Mesodermal cell (in vitro differentiated cells): ENCODE data around the gene DEDD2.

Experiments
- H3K27ac ChIP-seq: 2 replicates; pipeline ENCODE4 v1.7.0; 2013; ENCODE audit warnings: mild to moderate bottlenecking, low read depth, low read length, moderate library complexity; ENCODE audit not compliant: severe bottlenecking
- H3K36me3 ChIP-seq: 2 replicates; pipeline ENCODE4 v1.7.1; 2013; ENCODE audit warnings: mild to moderate bottlenecking, low read length, moderate library complexity; ENCODE audit not compliant: control insufficient read depth, insufficient read depth
- H3K4me1 ChIP-seq: one replicate; pipeline ENCODE4 v1.7.1; 2013; ENCODE audit warnings: mild to moderate bottlenecking, low read length; ENCODE audit not compliant: insufficient read depth, control insufficient read depth, poor library complexity, severe bottlenecking
- H3K4me3 ChIP-seq: 2 replicates; pipeline ENCODE4 v1.7.0; 2013; ENCODE audit warnings: low read length, control low read depth, mild to moderate bottlenecking; ENCODE audit not compliant: insufficient read depth, poor library complexity, severe bottlenecking; ENCODE audit errors: extremely low read depth
- H3K9me3 ChIP-seq: 2 replicates; pipeline ENCODE4 v1.7.1; 2013; ENCODE audit warnings: mild to moderate bottlenecking, low read length, moderate library complexity; ENCODE audit not compliant: control insufficient read depth
- WGBS, 2 experiments: methylation state at CpG; one replicate each; pipeline ENCODE4 v1.1.5; 2013; ENCODE audit warnings: missing lambda C conversion rate in 2 of 2; ENCODE audit not compliant: insufficient coverage in 2 of 2; 5-methylcytosine and 5-hydroxymethylcytosine counted together

DEDD2 gene

DNA sequence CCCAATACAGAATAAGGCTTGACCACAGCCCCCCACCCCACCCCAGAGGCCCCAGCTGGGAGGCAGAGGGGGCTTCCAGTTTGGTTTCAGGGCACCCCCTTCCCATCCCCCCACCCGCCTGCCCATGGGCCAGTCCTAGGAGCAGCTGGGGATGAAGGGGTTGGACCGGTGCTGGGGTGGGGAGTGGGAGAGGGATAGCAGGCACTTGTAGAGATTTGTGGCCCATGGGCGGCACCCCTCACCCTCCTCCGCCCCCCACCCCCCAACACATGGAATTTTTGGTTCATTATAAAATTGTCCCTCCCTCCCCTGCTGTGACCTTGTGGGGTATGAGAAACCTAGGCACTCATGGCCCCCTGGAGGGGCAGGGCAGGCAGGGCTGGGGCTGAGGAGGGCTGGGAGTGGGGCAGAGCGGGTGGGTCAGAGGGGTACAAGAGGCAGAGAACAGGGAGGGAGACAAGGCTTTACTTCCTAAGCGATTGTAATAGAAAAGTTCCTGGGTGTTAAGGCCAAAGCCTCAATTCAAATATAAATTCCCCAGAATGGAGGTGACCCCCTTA is 30.2 kb upstream of the DEDD2 start:
- WGBS, 2 experiments = no CpG with 5 or more reads among the region's 6 CpGs
- Histone ChIP-seq H3K27ac (peak overlapping the region; percentile 29), H3K9me3 (no peaks in the 10 kb centered on the region), H3K4me3 (no peak overlapping the region), H3K36me3 (peaks cover 49% of the 10 kb centered on the region), H3K4me1 (peaks cover 56% of the 10 kb centered on the region)

- H3K4me1 ChIP-seq = peaks cover 51% of the 10 kb centered on the region
- 95 to 98% methylated on average over 5 to 6 of the region's 7 CpGs for WGBS, 2 experiments
- peak overlapping the region; percentile 73 for H3K27ac ChIP-seq
- peaks cover 49% of the 10 kb centered on the region for H3K36me3 ChIP-seq
- no peak overlapping the region for H3K4me3 ChIP-seq
- H3K9me3 ChIP-seq = no peaks in the 10 kb centered on the region
Measured at GRCh38 chr19:42246922-42247639, 29.6 kb upstream of the DEDD2 start.

- H3K9me3 ChIP-seq = no peaks in the 10 kb centered on the region
- 64 to 67% methylated on average over 3 to 5 of the region's 10 CpGs for WGBS, 2 experiments
- H3K4me3 ChIP-seq = no peak overlapping the region
- H3K36me3 ChIP-seq = peaks cover 43% of the 10 kb centered on the region
- peak overlapping the region; percentile 73 for H3K27ac ChIP-seq
- peaks cover 43% of the 10 kb centered on the region for H3K4me1 ChIP-seq
Measured at GRCh38 chr19:42246143-42246921, 28.9 kb upstream of the DEDD2 start.

DNA sequence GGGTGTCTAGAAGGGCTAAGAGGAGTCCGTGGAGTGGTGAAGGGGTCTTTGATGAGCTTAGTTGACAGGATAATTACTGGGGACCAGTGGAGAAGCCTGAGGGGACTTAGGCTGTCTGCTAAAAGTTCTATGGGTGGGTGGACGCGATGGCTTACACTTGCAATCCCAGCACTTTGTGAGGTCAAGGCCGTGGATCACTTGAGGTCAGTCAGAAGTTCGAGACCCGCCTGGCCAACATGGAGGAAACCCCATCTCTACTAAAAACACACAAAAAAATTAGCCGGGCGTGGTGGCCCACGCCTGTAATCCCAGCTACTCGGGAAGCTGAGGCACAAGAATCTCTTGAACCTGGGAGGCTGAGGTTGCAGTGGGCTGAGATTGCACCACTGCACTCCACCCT is 27.8 kb upstream of the DEDD2 start:
- Histone ChIP-seq H3K36me3 (peaks cover 40% of the 10 kb centered on the region), H3K4me1 (peaks cover 39% of the 10 kb centered on the region), H3K9me3 (no peaks in the 10 kb centered on the region), H3K27ac (peak overlapping the region; percentile 58), H3K4me3 (no peak overlapping the region)
- WGBS, 2 experiments = 92 to 95% methylated on average over 8 to 10 of the region's 10 CpGs

DNA sequence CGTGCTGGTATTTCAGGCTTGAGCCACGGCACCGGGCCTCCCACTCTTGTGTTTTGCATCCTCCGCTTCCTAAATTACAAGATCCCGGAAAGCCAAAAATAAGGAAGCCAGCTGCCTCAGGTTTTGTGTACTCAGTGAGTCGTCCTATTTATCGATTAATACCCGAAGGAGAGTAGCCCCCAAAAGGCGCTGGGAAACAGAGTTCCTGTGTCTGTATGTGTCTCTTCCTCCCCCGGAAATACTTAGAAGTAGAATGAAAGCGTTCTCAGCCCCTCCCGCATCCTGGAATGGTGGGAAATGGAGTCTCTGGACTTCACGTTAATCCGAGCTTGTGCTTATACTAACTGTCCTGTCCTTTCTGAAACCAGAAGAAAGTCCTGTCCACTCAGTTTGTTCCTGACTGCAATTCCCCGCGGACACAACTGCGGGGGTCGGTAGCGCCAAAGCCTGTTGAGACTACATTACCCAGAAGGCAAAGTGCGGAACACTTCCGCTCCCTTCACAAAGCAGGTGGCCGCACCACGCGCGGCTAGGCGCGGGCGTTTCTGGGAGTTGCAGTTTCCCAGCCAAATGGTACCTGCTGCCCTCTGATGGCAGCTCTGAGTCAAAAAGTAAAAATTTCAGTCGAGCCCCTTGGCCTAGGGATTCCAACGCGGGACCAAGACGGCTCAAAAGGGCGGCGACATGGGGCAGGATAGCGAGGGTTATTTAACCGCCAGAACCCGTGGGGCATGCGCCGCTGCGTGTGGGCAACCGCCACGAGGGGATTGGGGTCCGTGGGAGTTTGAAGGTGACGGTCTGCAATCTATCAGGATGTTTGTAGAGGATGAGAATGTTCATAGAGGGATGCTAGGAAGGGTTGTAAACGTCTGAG is 27.1 kb upstream of the DEDD2 start:
- H3K9me3 ChIP-seq = no peaks in the 10 kb centered on the region
- whole genome bisulfite sequencing, 2 experiments = 16 to 17% methylated on average over 37 to 38 of the region's 45 CpGs
- peak overlapping the region; percentile 58 for H3K4me3 ChIP-seq
- H3K27ac ChIP-seq = peak overlapping the region; percentile 58
- peaks cover 40% of the 10 kb centered on the region for H3K36me3 ChIP-seq
- peaks cover 39% of the 10 kb centered on the region for H3K4me1 ChIP-seq

- Histone ChIP-seq H3K9me3 (no peaks in the 10 kb centered on the region), H3K27ac (peak within 1 kb of the TSS; percentile 81), H3K36me3 (peaks cover 41% of the 10 kb centered on the region), H3K4me3 (peak within 1 kb of the TSS; percentile 71), H3K4me1 (peaks cover 26% of the 10 kb centered on the region)
- WGBS, 2 experiments = 0% methylated on average over 54 to 72 of the region's 76 CpGs
Measured at GRCh38 chr19:42242512-42243409, 25.3 kb upstream of the DEDD2 start, which contains the start of gene GSK3A. GSK3A (minus strand) TSS chr19:42242602; CDS start chr19:42242465, 137 bp downstream.

- peak overlapping the region; percentile 23 for H3K27ac ChIP-seq
- no peaks in the 10 kb centered on the region for H3K9me3 ChIP-seq
- 0 to 1% methylated on average over 44 to 47 of the region's 49 CpGs for WGBS, 2 experiments
- H3K36me3 ChIP-seq = peaks cover 37% of the 10 kb centered on the region
- H3K4me3 ChIP-seq = peak overlapping the region; percentile 71
- H3K4me1 ChIP-seq = peaks cover 20% of the 10 kb centered on the region
Measured at GRCh38 chr19:42242069-42242511, 24.6 kb upstream of the DEDD2 start.

DNA sequence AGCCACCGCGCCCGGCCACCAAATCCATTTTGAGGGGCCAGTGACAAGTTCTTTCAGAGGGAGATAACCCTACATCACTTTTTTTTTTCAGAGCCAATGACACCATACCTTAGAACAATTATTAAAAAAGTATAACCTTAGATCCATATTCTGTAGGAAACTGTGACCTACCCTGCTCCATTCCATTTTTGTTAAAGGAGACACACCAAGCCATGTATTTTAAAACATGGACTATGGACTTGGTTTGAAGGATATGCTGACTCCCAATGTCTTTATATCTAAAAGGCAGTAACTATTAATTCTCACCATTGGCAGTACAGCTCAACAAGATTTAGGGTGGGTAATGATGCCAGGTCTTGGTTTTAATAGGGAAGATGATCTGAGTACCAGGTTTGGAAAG is 23.8 kb upstream of the DEDD2 start:
- Histone ChIP-seq H3K4me1 (peaks cover 12% of the 10 kb centered on the region), H3K27ac (no peak overlapping the region), H3K36me3 (peaks cover 39% of the 10 kb centered on the region), H3K9me3 (no peaks in the 10 kb centered on the region), H3K4me3 (peak overlapping the region; percentile 71)
- WGBS, 2 experiments = 96 to 100% methylated on average over 3 of the region's 3 CpGs

DNA sequence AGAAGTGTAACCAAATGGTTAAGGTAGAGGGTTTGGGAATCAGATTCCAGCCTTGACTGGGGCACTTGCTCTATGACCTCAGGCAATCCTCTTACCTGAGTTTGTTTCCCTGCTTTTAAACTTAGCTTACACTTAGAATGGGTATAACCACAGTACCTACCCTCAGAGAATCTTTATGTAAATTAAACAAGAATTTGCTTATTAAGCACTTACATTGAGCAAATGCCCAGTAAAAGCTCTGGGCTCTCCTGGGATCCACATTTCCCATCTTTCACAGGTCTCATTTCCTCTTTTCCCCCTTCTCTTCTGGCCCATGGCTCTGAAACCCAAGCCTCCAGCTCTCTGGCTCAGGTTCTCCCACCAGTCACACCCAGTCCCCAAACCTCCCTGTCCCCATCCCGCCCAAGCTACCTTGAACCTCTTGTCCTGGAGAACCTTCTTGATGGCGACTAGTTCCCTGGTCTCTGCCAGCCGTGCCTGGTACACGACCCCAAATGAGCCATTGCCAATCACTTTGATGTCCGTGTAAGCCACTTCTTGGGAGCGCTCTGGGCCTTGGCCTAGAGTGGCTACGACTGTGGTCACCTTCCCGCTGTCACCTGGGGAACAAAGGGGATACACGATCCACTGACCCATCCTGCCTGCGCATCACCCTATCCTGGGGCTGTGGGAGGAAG is 22.2 kb upstream of the DEDD2 start:
- Histone ChIP-seq H3K9me3 (no peaks in the 10 kb centered on the region), H3K36me3 (peaks cover 54% of the 10 kb centered on the region), H3K4me3 (no peak overlapping the region), H3K27ac (no peak overlapping the region), H3K4me1 (peaks cover 7% of the 10 kb centered on the region)
- WGBS, 2 experiments = 95 to 99% methylated on average over 6 to 9 of the region's 10 CpGs
